ENCODE results near the gene RBM10. TPM values are rescaled to one million over a fixed set of nuclear protein-coding genes. Genes with fewer than 3 reads are reported as not detected.

Gene RBM10
- total RNA-seq, 1 experiment from 2014 or later = 41.0 TPM

DNA sequence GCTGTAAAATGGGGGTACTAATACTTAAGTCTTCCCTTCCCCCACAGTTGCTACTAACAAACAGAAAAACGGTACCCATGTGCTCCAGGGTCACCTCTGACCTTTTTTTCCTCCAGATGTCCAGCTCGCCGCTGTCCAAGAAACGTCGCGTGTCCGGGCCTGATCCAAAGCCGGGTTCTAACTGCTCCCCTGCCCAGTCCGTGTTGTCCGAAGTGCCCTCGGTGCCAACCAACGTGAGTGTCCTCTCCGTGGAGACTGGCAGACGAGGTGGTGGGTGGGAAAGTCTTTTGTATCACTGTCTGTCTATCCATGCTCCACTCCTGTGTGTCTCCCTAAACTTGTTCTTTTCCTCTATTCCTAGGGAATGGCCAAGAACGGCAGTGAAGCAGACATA is 53.7 kb downstream of the RBM10 start:
- H3K9me3 ChIP-seq = no peaks in the 10 kb centered on the region
- H3K9me3 Mint-ChIP-seq (ENCODE audit: unreplicated experiment) = no peaks in the 10 kb centered on the region
- peak overlapping the region; percentile 35 for H3K27ac Mint-ChIP-seq (ENCODE audit: unreplicated experiment)
- TF ChIP-seq, protein P1, sequence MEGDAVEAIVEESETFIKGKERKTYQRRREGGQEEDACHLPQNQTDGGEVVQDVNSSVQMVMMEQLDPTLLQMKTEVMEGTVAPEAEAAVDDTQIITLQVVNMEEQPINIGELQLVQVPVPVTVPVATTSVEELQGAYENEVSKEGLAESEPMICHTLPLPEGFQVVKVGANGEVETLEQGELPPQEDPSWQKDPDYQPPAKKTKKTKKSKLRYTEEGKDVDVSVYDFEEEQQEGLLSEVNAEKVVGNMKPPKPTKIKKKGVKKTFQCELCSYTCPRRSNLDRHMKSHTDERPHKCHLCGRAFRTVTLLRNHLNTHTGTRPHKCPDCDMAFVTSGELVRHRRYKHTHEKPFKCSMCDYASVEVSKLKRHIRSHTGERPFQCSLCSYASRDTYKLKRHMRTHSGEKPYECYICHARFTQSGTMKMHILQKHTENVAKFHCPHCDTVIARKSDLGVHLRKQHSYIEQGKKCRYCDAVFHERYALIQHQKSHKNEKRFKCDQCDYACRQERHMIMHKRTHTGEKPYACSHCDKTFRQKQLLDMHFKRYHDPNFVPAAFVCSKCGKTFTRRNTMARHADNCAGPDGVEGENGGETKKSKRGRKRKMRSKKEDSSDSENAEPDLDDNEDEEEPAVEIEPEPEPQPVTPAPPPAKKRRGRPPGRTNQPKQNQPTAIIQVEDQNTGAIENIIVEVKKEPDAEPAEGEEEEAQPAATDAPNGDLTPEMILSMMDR (IDR thresholded peaks at IDR 0.05; ENCODE audit: insufficient read depth in 1 of 2, low read depth in 1 of 2, low read length in 1 of 2, severe bottlenecking in 1 of 2, unreplicated experiment in 1 of 2) = no peak
- POLR2A ChIA-PET = no interaction called here
- no peaks in the 10 kb centered on the region for H3K27me3 Mint-ChIP-seq (ENCODE audit: insufficient read depth, unreplicated experiment)
- H3K36me3 Mint-ChIP-seq (ENCODE audit: insufficient read depth, unreplicated experiment) = peaks cover 77% of the 10 kb centered on the region
- intact Hi-C loops (cut with micrococcal nuclease; ENCODE audit: unreplicated experiment) = loop anchor here (10.0 kb wide), 1 partner anchor 446 kb away; no protein-coding TSS in a partner anchor
- no peaks in the 10 kb centered on the region for H3K27me3 ChIP-seq (replicated peaks; ENCODE audit: control insufficient read depth, insufficient read depth, low read length)
- peaks cover 9% of the 10 kb centered on the region for H3K4me1 Mint-ChIP-seq (ENCODE audit: low read depth, unreplicated experiment)
- no TSS peak for BruUV-seq (replicated peaks)
- DNase-seq = no peak
- H3K4me3 Mint-ChIP-seq (ENCODE audit: unreplicated experiment) = peak overlapping the region; percentile 14
- peaks cover 3% of the 10 kb centered on the region; the same call in 1 of the 2 replicates for H3K36me3 ChIP-seq (ENCODE audit: control insufficient read depth, insufficient read depth, low read length)
- CTCF ChIA-PET = no interaction called here
- H3K4me1 ChIP-seq = no peaks in the 10 kb centered on the region; the same call in 1 of the 2 replicates
- no peak overlapping the region for H3K4me3 ChIP-seq (ENCODE audit: low read depth, low read length)

DNA sequence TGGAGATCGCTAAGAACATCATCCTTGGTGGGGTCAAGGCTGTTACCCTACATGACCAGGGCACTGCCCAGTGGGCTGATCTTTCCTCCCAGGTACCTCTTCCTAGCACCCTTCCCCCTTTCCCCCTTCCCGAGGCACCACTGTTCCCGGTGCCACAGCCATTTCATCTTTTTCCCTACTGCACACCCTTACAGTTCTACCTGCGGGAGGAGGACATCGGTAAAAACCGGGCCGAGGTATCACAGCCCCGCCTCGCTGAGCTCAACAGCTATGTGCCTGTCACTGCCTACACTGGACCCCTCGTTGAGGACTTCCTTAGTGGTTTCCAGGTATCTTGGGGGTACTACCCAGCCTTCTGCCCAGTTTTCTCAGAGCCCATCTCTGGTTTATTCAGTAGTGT is 54.3 kb downstream of the RBM10 start:
- no peaks in the 10 kb centered on the region for H3K9me3 Mint-ChIP-seq (ENCODE audit: unreplicated experiment)
- POLR2A ChIA-PET = no interaction called here

DNA sequence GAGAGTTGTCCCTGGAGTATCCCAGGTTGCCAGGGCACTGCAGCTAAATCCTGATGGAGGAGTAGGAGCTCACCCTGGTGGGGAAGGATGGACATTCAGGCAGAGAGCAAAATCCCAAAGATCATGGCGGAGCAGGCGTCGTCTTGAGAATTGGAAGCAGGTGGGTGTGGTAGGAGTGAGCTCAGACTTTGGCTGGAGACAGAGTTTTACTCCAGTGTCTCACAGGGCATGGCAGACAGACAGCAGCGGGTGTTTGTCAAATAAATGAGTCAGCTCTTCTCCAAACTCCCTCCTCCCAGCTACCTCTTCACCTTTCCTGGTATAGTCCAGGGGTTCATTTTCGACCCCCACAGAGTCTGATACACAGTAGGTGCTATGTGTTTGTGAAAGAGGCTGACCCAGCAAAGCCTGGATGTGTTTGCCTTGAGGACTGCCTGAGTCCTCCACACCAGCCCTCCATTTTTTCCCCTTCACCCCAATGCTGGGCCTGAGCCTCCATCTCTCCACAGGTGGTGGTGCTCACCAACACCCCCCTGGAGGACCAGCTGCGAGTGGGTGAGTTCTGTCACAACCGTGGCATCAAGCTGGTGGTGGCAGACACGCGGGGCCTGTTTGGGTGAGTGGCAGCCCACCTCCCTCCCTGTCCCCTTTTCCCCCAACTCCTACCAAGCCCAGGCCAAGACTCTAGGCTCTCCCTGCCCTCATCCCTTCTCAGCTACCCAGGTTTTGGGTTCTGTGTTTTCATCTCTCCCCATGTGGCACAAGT is 55.5 kb downstream of the RBM10 start:
- no peaks in the 10 kb centered on the region; the same call in 1 of the 2 replicates for H3K4me1 ChIP-seq
- Mint-ChIP-seq H3K36me3 (ENCODE audit: insufficient read depth, unreplicated experiment) (peaks cover 81% of the 10 kb centered on the region), H3K4me1 (ENCODE audit: low read depth, unreplicated experiment) (peaks cover 8% of the 10 kb centered on the region), H3K27me3 (ENCODE audit: insufficient read depth, unreplicated experiment) (no peaks in the 10 kb centered on the region), H3K27ac (ENCODE audit: unreplicated experiment) (no peak overlapping the region), H3K9me3 (ENCODE audit: unreplicated experiment) (no peaks in the 10 kb centered on the region), H3K4me3 (ENCODE audit: unreplicated experiment) (no peak overlapping the region)
- TF ChIP-seq, protein P1 (IDR thresholded peaks at IDR 0.05; ENCODE audit: insufficient read depth in 1 of 2, low read depth in 1 of 2, low read length in 1 of 2, severe bottlenecking in 1 of 2, unreplicated experiment in 1 of 2) = peak in 1 of 2 experiments; percentile 16
- no peaks in the 10 kb centered on the region for H3K27me3 ChIP-seq (replicated peaks; ENCODE audit: control insufficient read depth, insufficient read depth, low read length)
- ChIA-PET POLR2A (interaction anchor here (0.9 kb wide), 1 partner anchor 33 kb away, joined by 3 read pairs; the partner anchor contains the start of gene USP11), CTCF (interaction anchor here (0.8 to 1.0 kb wide), 2 partner anchors 17 to 112 kb away, joined by 3 read pairs; partner anchors contain the start of gene CDK16)
- no peaks in the 10 kb centered on the region for H3K9me3 ChIP-seq
- H3K4me3 ChIP-seq (ENCODE audit: low read depth, low read length) = no peak overlapping the region
- DNase-seq = peak in 1 of 2 experiments; percentile 23
- intact Hi-C loops (cut with micrococcal nuclease; ENCODE audit: unreplicated experiment) = no loop called here
- H3K36me3 ChIP-seq (ENCODE audit: control insufficient read depth, insufficient read depth, low read length) = peaks cover 3% of the 10 kb centered on the region; the same call in 1 of the 2 replicates
- no TSS peak for BruUV-seq (replicated peaks)

More for the DNA sequence above, 54.3 kb downstream of the RBM10 start:
- H3K4me3 ChIP-seq (ENCODE audit: low read depth, low read length) = no peak overlapping the region
- H3K4me1 ChIP-seq = no peaks in the 10 kb centered on the region; the same call in 1 of the 2 replicates
- Mint-ChIP-seq H3K27me3 (ENCODE audit: insufficient read depth, unreplicated experiment) (no peaks in the 10 kb centered on the region), H3K4me1 (ENCODE audit: low read depth, unreplicated experiment) (peaks cover 9% of the 10 kb centered on the region), H3K36me3 (ENCODE audit: insufficient read depth, unreplicated experiment) (peaks cover 79% of the 10 kb centered on the region), H3K4me3 (ENCODE audit: unreplicated experiment) (no peak overlapping the region), H3K27ac (ENCODE audit: unreplicated experiment) (no peak overlapping the region)
- intact Hi-C loops (cut with micrococcal nuclease; ENCODE audit: unreplicated experiment) = loop anchor here (10.0 kb wide), 1 partner anchor 446 kb away; no protein-coding TSS in a partner anchor
- TF ChIP-seq, protein P1 (IDR thresholded peaks at IDR 0.05; ENCODE audit: insufficient read depth in 1 of 2, low read depth in 1 of 2, low read length in 1 of 2, severe bottlenecking in 1 of 2, unreplicated experiment in 1 of 2) = no peak
- no peaks in the 10 kb centered on the region for H3K9me3 ChIP-seq
- H3K36me3 ChIP-seq (ENCODE audit: control insufficient read depth, insufficient read depth, low read length) = peaks cover 3% of the 10 kb centered on the region; the same call in 1 of the 2 replicates
- DNase-seq = no peak
- CTCF ChIA-PET = no interaction called here
- H3K27me3 ChIP-seq (replicated peaks; ENCODE audit: control insufficient read depth, insufficient read depth, low read length) = no peaks in the 10 kb centered on the region
- BruUV-seq (replicated peaks) = no TSS peak
